Activated CD8-positive, alpha-beta T cell treated with anti-CD3 and anti-CD28 coated beads, Interleukin-2, amount 10 ng/mL, durations not matched to agents 7 days and 5 days (primary cell): ENCODE results near the gene ADAMTSL1. TPM values are rescaled to one million over a fixed set of nuclear protein-coding genes. Genes with fewer than 3 reads are reported as not detected.

Experiments
- ATAC-seq: fragments of 150-1000 bp; cut with Tn5 transposase; one replicate; pipeline ENCODE4 v1.10.0; 2021; ENCODE audit warnings: moderate library complexity
- CTCF ChIA-PET: fragments of 350-600 bp; sonication (Branson Sonifier 250); formaldehyde crosslinking; loops from one replicate; lab custom pipeline; 2021; ENCODE audit warnings: antibody characterized with exemption; lab: Charles Lee
- POLR2A ChIA-PET: fragments of 350-600 bp; sonication (Branson Sonifier 250); formaldehyde crosslinking; loops from one replicate; lab custom pipeline; 2021; ENCODE audit warnings: antibody characterized with exemption; lab: Charles Lee
- DNase-seq: peaks from one replicate; pipeline ENCODE4 v3.0.0-alpha.2; 2020
- H3K27ac Mint-ChIP-seq: one replicate; pipeline ENCODE4 v1.8.0; 2021; ENCODE audit warnings: mild to moderate bottlenecking, mixed read lengths
- H3K27me3 Mint-ChIP-seq: one replicate; pipeline ENCODE4 v1.8.0; 2021; ENCODE audit warnings: low read depth, mixed read lengths
- H3K36me3 Mint-ChIP-seq: one replicate; pipeline ENCODE4 v1.8.0; 2021; ENCODE audit warnings: low read depth, mixed read lengths
- H3K4me1 Mint-ChIP-seq: one replicate; pipeline ENCODE4 v1.8.0; 2021; ENCODE audit warnings: low read depth, mixed read lengths
- H3K4me3 Mint-ChIP-seq: one replicate; pipeline ENCODE4 v1.8.0; 2021; ENCODE audit warnings: mild to moderate bottlenecking, mixed read lengths
- H3K9me3 Mint-ChIP-seq: one replicate; pipeline ENCODE4 v1.8.0; 2022; ENCODE audit warnings: mixed read lengths; ENCODE audit not compliant: insufficient read depth
- total RNA-seq, 2 experiments: library from RNA; stranded (reverse); gene quantifications; one replicate each; pipeline ENCODE4 v1.2.3, GENCODE V29; 2021

ADAMTSL1 gene
- total RNA-seq, 2 experiments from 2014 or later: not detected

DNA sequence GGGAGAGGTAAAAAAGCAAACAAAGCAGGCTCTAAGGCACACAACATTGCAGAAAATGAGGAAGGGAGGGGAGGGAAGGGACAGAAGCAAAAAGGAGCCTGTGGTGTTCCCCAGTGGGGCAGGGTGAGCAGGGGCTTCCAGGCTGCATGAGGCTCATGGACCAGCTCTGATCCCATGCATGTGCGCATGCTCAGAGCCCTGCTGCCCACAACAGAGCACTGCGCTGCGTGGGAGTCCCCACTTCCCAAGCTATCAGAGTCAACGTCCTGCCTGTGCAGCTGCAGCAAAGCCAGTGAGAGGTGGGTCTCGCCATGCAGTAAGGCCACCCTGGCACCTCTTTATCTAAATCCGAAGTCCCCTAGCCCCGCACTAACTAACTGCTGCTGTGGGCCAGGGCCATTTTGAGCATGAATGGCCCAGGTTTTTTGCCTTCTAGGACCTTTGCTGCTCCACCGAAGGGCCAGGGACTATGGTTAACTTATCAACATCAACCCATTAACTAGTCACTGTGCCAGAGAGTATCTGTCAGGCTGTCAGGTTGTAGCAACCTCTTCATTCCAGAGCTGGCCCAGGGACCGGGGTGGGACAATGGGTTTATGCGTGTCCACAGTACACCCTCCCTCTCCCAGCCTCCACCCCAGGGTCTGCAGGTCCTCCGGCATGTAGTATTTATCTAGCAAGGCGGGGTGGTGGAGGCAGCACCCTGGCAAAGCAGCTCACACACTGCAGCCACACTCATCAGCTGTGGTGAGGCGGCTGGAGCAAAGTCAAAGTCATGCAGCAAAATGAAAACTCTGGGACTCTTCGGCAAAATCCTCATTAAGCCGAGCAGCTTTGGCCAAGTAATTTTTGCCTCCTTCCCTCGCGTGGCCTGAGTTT lies 435.4 kb downstream of the ADAMTSL1 start:
- ChIA-PET CTCF (no interaction called here), POLR2A (no interaction called here)
- peaks cover 8% of the 10 kb centered on the region for H3K27me3 Mint-ChIP-seq
- ATAC-seq: no peak
- H3K36me3 Mint-ChIP-seq: no peaks in the 10 kb centered on the region
- DNase-seq: no peak
- H3K9me3 Mint-ChIP-seq: no peaks in the 10 kb centered on the region
- no peak overlapping the region for H3K4me3 Mint-ChIP-seq
- H3K27ac Mint-ChIP-seq: no peak overlapping the region
- H3K4me1 Mint-ChIP-seq: no peaks in the 10 kb centered on the region

DNA sequence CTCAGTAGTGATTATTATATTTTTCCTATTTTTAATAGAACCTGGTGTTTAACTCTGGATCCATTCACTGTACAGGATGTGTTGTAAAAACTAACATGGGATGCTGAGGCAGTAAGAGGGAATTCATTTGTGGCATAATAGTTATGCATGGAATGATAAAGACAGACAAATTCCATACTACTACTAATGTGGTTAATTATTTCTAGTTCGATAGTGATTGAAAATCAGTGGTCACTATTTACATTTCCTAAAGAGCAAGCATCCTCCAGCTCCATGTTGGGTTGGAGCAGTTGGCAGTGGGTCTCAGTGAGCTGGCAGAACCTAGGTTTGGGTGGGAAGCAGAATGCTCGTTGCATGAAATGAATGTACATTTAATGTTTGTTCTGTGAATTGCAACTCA lies 436.5 kb downstream of the ADAMTSL1 start:
- Mint-ChIP-seq H3K27ac (no peak overlapping the region), H3K9me3 (no peaks in the 10 kb centered on the region), H3K4me3 (no peak overlapping the region), H3K36me3 (no peaks in the 10 kb centered on the region), H3K4me1 (no peaks in the 10 kb centered on the region), H3K27me3 (peaks cover 12% of the 10 kb centered on the region)
- POLR2A ChIA-PET: no interaction called here
- ATAC-seq (no peak), DNase-seq (no peak)
- CTCF ChIA-PET: no interaction called here

DNA sequence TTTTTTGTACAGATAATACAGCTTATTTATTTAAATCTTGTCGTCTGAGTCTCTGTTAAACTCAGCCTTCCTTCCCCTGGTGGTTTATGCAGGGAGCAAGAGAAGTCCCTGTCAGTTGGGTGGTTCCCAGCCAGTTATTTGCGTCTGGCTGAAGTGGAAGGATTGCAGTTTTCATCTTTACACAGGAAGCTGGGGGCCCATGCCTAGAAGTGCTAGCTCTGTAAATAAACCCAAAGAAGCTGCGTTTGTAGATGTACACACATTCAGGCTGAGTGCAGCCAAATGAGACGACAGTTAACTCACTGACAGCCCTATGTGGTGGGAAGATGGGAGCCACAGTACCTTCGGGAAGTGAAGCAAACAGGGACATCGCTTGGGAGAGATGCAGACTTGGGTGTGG lies 437.0 kb downstream of the ADAMTSL1 start:
- Mint-ChIP-seq H3K27ac (no peak overlapping the region), H3K4me3 (no peak overlapping the region), H3K36me3 (no peaks in the 10 kb centered on the region), H3K4me1 (no peaks in the 10 kb centered on the region), H3K9me3 (no peaks in the 10 kb centered on the region), H3K27me3 (peaks cover 12% of the 10 kb centered on the region)
- ChIA-PET CTCF (no interaction called here), POLR2A (no interaction called here)
- DNase-seq (no peak), ATAC-seq (no peak)

DNA sequence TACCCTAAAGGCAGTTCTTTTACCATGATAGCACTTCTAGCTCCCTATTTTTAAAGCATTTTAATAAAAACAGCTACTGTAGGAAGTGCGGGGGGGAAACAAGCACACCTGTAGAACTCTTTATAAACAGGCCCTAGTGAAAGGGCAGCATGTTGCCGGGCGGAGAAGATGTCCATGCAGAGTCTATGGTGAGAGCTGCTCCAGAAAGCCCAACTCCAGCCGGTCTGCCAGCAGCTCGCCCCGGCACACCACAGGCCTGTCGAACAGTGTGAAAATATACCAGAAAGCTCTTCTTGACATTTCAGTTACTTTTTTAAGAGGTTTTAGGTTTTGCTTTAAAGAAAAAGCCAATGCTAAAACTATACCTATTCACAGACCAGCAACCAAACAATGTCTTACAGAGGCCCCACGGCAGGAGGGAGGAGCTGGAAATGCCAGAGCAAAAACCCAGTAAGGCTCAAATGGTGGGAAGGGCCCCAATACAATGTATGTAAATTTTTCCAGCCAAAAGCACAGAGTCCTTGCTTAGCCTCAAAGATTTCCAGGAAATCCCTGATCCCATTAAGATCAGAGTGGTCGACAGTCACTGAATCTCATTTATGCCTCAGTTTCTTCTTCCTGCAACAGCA lies 437.9 kb downstream of the ADAMTSL1 start:
- CTCF ChIA-PET: no interaction called here
- H3K27me3 Mint-ChIP-seq: peaks cover 14% of the 10 kb centered on the region
- ATAC-seq: no peak
- no peak for DNase-seq
- H3K36me3 Mint-ChIP-seq: no peaks in the 10 kb centered on the region
- H3K4me1 Mint-ChIP-seq: no peaks in the 10 kb centered on the region
- no peak overlapping the region for H3K4me3 Mint-ChIP-seq
- no peak overlapping the region for H3K27ac Mint-ChIP-seq
- POLR2A ChIA-PET: no interaction called here
- no peaks in the 10 kb centered on the region for H3K9me3 Mint-ChIP-seq

DNA sequence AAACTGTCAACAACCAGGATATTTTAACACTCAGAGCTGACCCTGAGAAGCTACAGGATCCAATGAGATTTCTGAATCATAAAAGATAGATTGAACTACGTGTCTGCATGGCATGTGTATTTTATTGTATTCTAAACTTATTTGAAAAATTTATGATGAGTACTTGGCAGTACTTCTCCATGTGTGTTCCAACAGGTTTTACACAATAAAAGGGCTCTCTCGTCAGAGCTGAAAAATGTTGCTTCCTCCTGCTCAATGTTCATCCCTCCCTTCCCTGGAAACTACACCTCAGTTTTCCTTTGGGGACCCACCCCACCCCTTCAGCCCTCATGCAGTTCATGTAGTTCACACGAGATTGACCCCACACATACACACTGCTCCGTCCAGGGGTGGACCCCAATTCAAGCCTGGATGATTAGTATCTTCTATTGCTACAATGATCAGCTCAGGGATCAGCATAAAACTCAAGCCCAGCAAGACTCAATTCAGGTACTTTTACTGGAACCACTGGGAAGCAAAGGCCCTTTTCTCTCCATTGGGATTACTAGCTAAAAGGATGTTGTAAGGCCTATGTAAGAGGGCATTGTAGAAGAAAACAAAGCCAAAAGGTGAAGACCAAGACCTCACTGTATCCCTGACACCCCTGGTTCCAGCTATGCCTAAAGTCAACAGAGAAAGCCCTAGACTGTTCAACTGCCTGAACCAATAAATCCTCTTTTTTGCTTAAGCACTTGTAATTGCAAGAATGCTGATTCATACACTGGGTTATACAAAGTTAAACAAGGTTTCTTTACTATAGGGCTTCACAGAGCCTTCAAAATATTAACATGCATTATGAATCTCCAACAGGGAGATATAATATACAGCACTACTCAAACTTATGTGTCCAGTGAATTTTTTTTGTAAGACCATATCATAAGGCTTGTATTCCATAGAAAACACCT lies 446.5 kb downstream of the ADAMTSL1 start:
- DNase-seq (no peak), ATAC-seq (no peak)
- Mint-ChIP-seq H3K4me3 (no peak overlapping the region), H3K27ac (no peak overlapping the region), H3K4me1 (no peaks in the 10 kb centered on the region), H3K36me3 (no peaks in the 10 kb centered on the region), H3K9me3 (no peaks in the 10 kb centered on the region), H3K27me3 (peaks cover 2% of the 10 kb centered on the region)
- CTCF ChIA-PET: no interaction called here
- POLR2A ChIA-PET: no interaction called here

DNA sequence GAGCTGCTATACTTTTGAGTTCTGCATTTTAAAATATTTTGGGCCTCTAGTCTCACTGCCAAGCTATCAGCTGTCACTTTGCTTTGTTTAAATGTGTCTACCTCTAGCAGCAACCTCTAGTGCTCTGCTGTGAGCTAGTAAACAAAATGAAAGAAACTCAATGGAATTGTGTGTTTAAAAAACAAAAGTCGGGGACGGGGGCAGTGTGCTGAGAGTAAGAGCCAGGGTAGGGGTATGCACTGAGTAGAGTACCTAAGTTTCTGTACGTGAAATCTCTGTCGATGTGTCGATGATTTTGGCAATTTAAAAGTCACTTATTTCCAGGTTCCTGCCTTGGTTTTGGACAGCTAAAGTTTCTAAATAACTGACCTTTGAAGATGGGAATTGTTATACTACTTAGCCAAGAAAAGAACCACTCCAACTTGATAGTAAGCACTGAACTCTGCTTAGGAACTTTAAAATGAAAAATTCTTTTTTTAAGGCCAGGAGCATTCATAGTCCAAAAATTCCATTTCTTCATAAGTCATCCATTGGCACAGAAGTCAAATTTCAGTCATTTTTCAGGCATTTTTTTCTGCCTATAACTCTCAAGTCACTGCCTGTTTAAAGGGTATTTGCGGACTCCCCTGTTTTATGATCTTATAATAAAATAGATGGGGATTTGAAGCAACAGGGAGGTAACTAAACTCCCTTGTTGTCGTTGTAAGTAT lies 447.6 kb downstream of the ADAMTSL1 start:
- Mint-ChIP-seq H3K27me3 (peaks cover 2% of the 10 kb centered on the region), H3K27ac (no peak overlapping the region), H3K4me1 (no peaks in the 10 kb centered on the region), H3K4me3 (no peak overlapping the region), H3K36me3 (no peaks in the 10 kb centered on the region), H3K9me3 (no peaks in the 10 kb centered on the region)
- ATAC-seq (no peak), DNase-seq (no peak)
- POLR2A ChIA-PET: no interaction called here
- CTCF ChIA-PET: no interaction called here

DNA sequence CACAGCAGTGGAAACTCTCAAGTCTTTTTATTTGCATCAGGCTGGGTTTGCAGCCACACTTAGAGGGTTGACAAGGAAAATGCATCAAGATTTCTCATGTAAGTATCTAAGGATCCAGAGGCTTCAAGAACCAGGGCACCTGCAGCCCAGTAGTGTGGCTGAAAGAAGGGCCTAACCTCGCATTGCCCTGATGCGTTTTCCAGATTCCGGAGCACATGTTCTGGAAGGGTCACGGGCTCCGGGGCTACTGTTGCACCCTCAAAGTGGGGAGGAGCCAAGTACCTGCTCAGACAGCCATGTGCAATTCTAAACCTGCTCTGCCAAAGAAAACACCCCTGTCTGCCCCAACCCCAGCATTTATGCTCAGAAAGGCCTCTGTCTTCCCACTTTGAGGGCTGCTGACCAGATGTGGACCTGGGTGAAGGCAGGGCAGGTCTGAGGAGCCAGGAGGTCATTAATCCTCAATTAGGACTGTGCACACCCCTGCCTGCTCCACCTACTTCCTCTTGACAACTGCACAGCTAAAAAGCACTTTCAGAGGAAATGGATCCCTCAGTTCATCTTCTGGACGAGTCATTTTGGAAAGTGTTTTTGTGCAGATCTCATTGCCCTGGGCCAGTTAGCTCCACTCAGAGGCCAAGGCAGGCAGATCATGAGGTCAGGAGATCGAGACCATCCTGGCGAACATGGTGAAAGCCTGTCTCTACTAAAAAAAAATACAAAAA lies 448.4 kb downstream of the ADAMTSL1 start:
- Mint-ChIP-seq H3K4me1 (no peaks in the 10 kb centered on the region), H3K9me3 (no peaks in the 10 kb centered on the region), H3K27ac (no peak overlapping the region), H3K27me3 (no peaks in the 10 kb centered on the region), H3K4me3 (no peak overlapping the region), H3K36me3 (no peaks in the 10 kb centered on the region)
- DNase-seq (no peak), ATAC-seq (no peak)
- ChIA-PET POLR2A (no interaction called here), CTCF (no interaction called here)

DNA sequence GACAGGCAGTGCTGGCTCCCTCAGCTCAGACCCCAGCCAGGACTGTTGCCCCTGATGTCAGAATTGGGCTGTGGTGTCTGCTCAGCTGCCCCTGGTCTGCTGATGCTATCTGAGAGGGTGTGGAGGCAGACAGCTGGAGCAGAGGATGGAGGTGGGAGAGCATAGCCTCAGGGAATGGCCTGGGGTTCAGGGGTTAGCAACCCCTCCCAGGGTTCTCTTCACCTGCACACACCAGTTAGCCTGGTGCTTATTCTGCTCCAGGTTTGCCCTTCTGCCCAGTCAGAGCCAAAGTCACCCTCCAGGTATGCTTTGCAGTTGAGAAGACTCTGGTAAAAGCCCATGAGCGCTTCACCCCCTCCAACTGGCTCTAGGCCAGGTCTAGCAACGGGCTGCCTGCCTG lies 449.2 kb downstream of the ADAMTSL1 start:
- no peak overlapping the region for H3K4me3 Mint-ChIP-seq
- DNase-seq: no peak
- H3K36me3 Mint-ChIP-seq: no peaks in the 10 kb centered on the region
- no peaks in the 10 kb centered on the region for H3K27me3 Mint-ChIP-seq
- no peak overlapping the region for H3K27ac Mint-ChIP-seq
- no peaks in the 10 kb centered on the region for H3K4me1 Mint-ChIP-seq
- ChIA-PET CTCF (no interaction called here), POLR2A (no interaction called here)
- no peak for ATAC-seq
- H3K9me3 Mint-ChIP-seq: no peaks in the 10 kb centered on the region

DNA sequence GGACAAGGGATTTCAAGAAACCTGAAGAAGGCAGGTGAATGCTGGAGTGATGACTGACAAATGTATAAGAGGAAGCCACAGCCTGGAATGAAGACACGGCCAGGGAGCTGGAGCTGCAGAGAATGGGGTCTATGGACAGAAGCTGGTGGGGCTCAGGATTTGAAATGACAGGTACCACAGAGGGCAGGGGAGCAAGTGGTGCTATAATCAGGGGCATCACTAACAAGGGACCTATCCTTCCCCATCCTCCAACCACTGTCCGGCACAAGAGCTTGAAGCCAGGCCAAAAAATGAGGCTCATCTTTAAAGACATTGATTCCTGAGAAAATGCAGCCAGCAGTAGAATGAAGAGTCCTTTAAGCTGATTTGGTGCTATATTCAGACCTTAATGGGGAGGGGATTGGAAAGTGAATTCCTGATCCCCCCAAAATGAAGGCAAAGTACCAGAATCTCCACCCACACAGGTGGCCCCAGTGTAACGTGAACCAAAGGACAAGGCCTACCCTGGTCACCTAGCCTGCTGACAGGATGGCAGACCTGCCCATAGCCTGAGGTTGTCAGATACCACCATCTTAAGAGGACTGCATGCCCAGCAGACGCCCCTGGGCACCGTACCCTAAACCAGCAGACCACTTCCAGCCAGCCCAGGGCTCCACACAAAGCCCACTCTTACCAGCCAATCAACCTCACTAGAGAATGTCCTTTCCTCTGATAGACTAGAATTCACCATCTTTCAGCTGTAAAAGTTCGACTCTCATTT lies 449.9 kb downstream of the ADAMTSL1 start:
- H3K4me3 Mint-ChIP-seq: no peak overlapping the region
- no peak for ATAC-seq
- H3K4me1 Mint-ChIP-seq: no peaks in the 10 kb centered on the region
- no peaks in the 10 kb centered on the region for H3K36me3 Mint-ChIP-seq
- ChIA-PET POLR2A (no interaction called here), CTCF (no interaction called here)
- no peak overlapping the region for H3K27ac Mint-ChIP-seq
- H3K27me3 Mint-ChIP-seq: no peaks in the 10 kb centered on the region
- H3K9me3 Mint-ChIP-seq: no peaks in the 10 kb centered on the region
- DNase-seq: no peak

DNA sequence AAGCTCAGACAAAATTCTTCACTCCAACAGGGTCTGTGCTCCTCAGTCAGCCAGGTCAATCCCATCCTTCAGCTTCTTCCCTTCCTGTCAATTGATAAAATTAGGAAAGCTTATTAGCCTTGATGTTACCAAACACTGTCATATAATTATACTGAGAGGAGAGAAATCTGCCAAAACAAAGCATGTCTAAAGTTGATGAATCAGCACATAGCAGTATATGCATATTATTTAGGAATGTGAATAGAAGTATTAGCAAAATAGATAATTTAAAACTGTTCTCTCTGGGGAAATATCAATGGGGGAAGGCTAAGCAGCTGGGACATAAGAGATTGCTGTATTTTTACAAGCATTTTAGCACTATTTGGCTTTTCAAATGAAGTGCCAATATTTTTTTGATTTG lies 451.9 kb downstream of the ADAMTSL1 start:
- H3K27me3 Mint-ChIP-seq: no peaks in the 10 kb centered on the region
- H3K36me3 Mint-ChIP-seq: no peaks in the 10 kb centered on the region
- DNase-seq (no peak), ATAC-seq (no peak)
- ChIA-PET CTCF (no interaction called here), POLR2A (no interaction called here)
- no peaks in the 10 kb centered on the region for H3K9me3 Mint-ChIP-seq
- H3K27ac Mint-ChIP-seq: no peak overlapping the region
- no peak overlapping the region for H3K4me3 Mint-ChIP-seq
- no peaks in the 10 kb centered on the region for H3K4me1 Mint-ChIP-seq
